IMR-90 (cell line): ENCODE results near the gene SPTLC2. TPM values are rescaled to one million over a fixed set of nuclear protein-coding genes. Genes with fewer than 3 reads are reported as not detected.
A peak's percentile ranks its signal among the peaks of the same experiment; 100 is the strongest.

Source experiments
- ATAC-seq: fragments of 200-7000 bp; cut with Tn5 transposase; 2 replicates; pipeline ENCODE4 v1.9.1; 2020; ENCODE audit warnings: low read depth, mild to moderate bottlenecking, moderate library complexity
- BruUV-seq: library from RNA; stranded (reverse); fragments of 400-500 nt; replicated peaks from 2 replicates; lab custom pipeline; 2021; lab: Mats Ljungman, UMichigan
- CTCF ChIA-PET: fragments of 300-600 bp; formaldehyde crosslinking; extraction: SDS; loops from one replicate; lab custom pipeline; 2021; ENCODE audit warnings: antibody characterized with exemption; lab: Yijun Ruan, JAX
- POLR2A ChIA-PET: fragments of 300-600 bp; sonication (Branson Sonifier 250); formaldehyde crosslinking; loops from one replicate; lab custom pipeline; 2022; ENCODE audit warnings: antibody characterized with exemption; ENCODE audit not compliant: unreplicated experiment; lab: Charles Lee
- DNase-seq: peaks from one replicate; pipeline ENCODE4 v3.0.0; 2013
- H2AFZ ChIP-seq: replicated peaks from 2 replicates; pipeline ENCODE3; 2013; ENCODE audit warnings: low read length, mild to moderate bottlenecking; ENCODE audit not compliant: poor library complexity
- H2AK5ac ChIP-seq: 2 replicates; pipeline ENCODE4 v1.6.1; 2013; ENCODE audit warnings: low read depth, low read length, inconsistent platforms
- H2AK9ac ChIP-seq: replicated peaks from 2 replicates; pipeline ENCODE3; 2013; ENCODE audit warnings: mild to moderate bottlenecking, low read depth, low read length, moderate library complexity; ENCODE audit not compliant: poor library complexity
- H2BK120ac ChIP-seq: 2 replicates; pipeline ENCODE4 v1.6.1; 2013; ENCODE audit warnings: low read depth, low read length, inconsistent platforms
- H2BK15ac ChIP-seq: 3 replicates; pipeline ENCODE4 v1.6.1; 2013; ENCODE audit warnings: low read depth, low read length, inconsistent platforms
- H2BK20ac ChIP-seq: 2 replicates; pipeline ENCODE4 v1.6.1; 2013; ENCODE audit warnings: low read depth, mild to moderate bottlenecking, inconsistent platforms, low read length, moderate library complexity
- H2BK5ac ChIP-seq: 2 replicates; pipeline ENCODE4 v1.6.1; 2013; ENCODE audit warnings: mild to moderate bottlenecking, low read depth, low read length, inconsistent platforms; ENCODE audit not compliant: poor library complexity, severe bottlenecking
- H3K14ac ChIP-seq: replicated peaks from 2 replicates; pipeline ENCODE4 v1.6.1; 2013; ENCODE audit warnings: low read depth, low read length, inconsistent platforms
- H3K18ac ChIP-seq: 2 replicates; pipeline ENCODE4 v1.6.1; 2013; ENCODE audit warnings: low read depth, low read length, control low read depth
- H3K23ac ChIP-seq: 2 replicates; pipeline ENCODE4 v1.6.1; 2013; ENCODE audit warnings: low read depth, low read length, inconsistent platforms
- H3K27ac ChIP-seq: 2 replicates; pipeline ENCODE4 v1.5.1; 2013; ENCODE audit warnings: mild to moderate bottlenecking, control low read depth, low read length; ENCODE audit not compliant: insufficient read depth
- H3K27me3 ChIP-seq: 2 replicates; pipeline ENCODE4 v1.6.1; 2013; ENCODE audit warnings: low read length; ENCODE audit not compliant: control insufficient read depth, insufficient read depth
- H3K36me3 ChIP-seq: 2 replicates; pipeline ENCODE4 v1.6.1; 2013; ENCODE audit warnings: low read length, mixed read lengths; ENCODE audit not compliant: control insufficient read depth, insufficient read depth
- H3K4ac ChIP-seq: 2 replicates; pipeline ENCODE4 v1.6.1; 2013; ENCODE audit warnings: low read depth, low read length, inconsistent platforms
- H3K4me1 ChIP-seq: 2 replicates; pipeline ENCODE4 v1.6.1; 2013; ENCODE audit warnings: low read length, mixed read lengths; ENCODE audit not compliant: control insufficient read depth, insufficient read depth
- H3K4me2 ChIP-seq: 2 replicates; pipeline ENCODE4 v1.6.1; 2013; ENCODE audit warnings: low read depth, mild to moderate bottlenecking, control low read depth, low read length, moderate library complexity
- H3K4me3 ChIP-seq: 2 replicates; pipeline ENCODE4 v1.5.1; 2013; ENCODE audit warnings: low read depth, mild to moderate bottlenecking, control low read depth, low read length, moderate library complexity; ENCODE audit not compliant: insufficient read depth
- H3K56ac ChIP-seq: 2 replicates; pipeline ENCODE4 v1.6.1; 2013; ENCODE audit warnings: low read length, inconsistent platforms; ENCODE audit not compliant: insufficient read depth; ENCODE audit errors: extremely low read depth
- H3K79me1 ChIP-seq, 2 experiments: 2 replicates each; pipeline ENCODE4 v1.6.1; 2013; ENCODE audit warnings: low read length in 2 of 2, inconsistent platforms in 1 of 2, low read depth in 1 of 2
- H3K9ac ChIP-seq: 2 replicates; pipeline ENCODE4 v1.6.1; 2013; ENCODE audit warnings: low read depth, low read length, control low read depth
- H3K9me1 ChIP-seq: 2 replicates; pipeline ENCODE4 v1.6.1; 2013; ENCODE audit warnings: low read length, inconsistent platforms; ENCODE audit not compliant: insufficient read depth
- H3K9me3 ChIP-seq: 2 replicates; pipeline ENCODE4 v1.6.1; 2013; ENCODE audit warnings: low read length; ENCODE audit not compliant: control insufficient read depth, insufficient read depth
- H4K20me1 ChIP-seq: 2 replicates; pipeline ENCODE4 v1.6.1; 2013; ENCODE audit warnings: low read length, inconsistent platforms; ENCODE audit not compliant: insufficient read depth
- H4K5ac ChIP-seq: 2 replicates; pipeline ENCODE4 v1.6.1; 2013; ENCODE audit warnings: mild to moderate bottlenecking, low read depth, low read length, control low read depth
- H4K8ac ChIP-seq, 2 experiments: 2 replicates each; pipeline ENCODE4 v1.6.1; 2013; ENCODE audit warnings: low read depth in 2 of 2, low read length in 2 of 2, control low read depth in 1 of 2, inconsistent platforms in 1 of 2
- H4K91ac ChIP-seq: 2 replicates; pipeline ENCODE4 v1.6.1; 2013; ENCODE audit warnings: low read depth, low read length, inconsistent platforms; ENCODE audit not compliant: insufficient read depth
- BHLHE40 ChIP-seq: fragments of 150-350 bp; IDR thresholded peaks from 2 replicates; pipeline ENCODE4 v1.6.1; 2016; ENCODE audit warnings: mild to moderate bottlenecking, low read depth, low read length
- CHD1 ChIP-seq: IDR thresholded peaks from 2 replicates; pipeline ENCODE4 v1.6.1; 2012; ENCODE audit warnings: low read depth, low read length, improper control_type of control experiment
- FOS ChIP-seq: fragments of 150-350 bp; IDR thresholded peaks from 2 replicates; pipeline ENCODE4 v1.6.1; 2016; ENCODE audit warnings: low read depth, low read length
- MXI1 ChIP-seq: IDR thresholded peaks from 2 replicates; pipeline ENCODE4 v1.6.1; 2012; ENCODE audit warnings: low read depth, mild to moderate bottlenecking, low read length, moderate library complexity, borderline replicate concordance
- POLR2A ChIP-seq: IDR thresholded peaks from 2 replicates; pipeline ENCODE4 v1.6.1; 2012; ENCODE audit warnings: mild to moderate bottlenecking, low read depth, low read length
- WGBS, 2 experiments: methylation state at CpG; one replicate each; pipeline versions ENCODE4 v1.1.5 to v1.1.7; 2013; ENCODE audit warnings: missing lambda C conversion rate in 2 of 2; ENCODE audit not compliant: insufficient read length in 1 of 2; ENCODE audit errors: extremely low coverage in 2 of 2; 5-methylcytosine and 5-hydroxymethylcytosine counted together
- dilution Hi-C: fragments of 300-500 bp; cut with HindIII; formaldehyde crosslinking; loops from one replicate; pipeline ENCODE4 v1.14.3; 2018; ENCODE audit warnings: low sequenced_read_pairs; ENCODE audit not compliant: unreplicated experiment
- in situ Hi-C: fragments of 300-500 bp; cut with MboI; formaldehyde crosslinking; loops from 3 replicates; pipeline ENCODE4 v1.14.3; 2019; ENCODE audit warnings: low sequenced_read_pairs, inconsistent platforms, mixed read lengths
- intact Hi-C: fragments of 100-400 bp; cut with micrococcal nuclease; formaldehyde crosslinking; loops from 2 replicates; pipeline ENCODE4 v1.10.0; 2022
- polyA plus RNA-seq, 3 experiments: library from polyadenylated mRNA; depleted of rRNA; stranded (reverse); fragments of >200 nt; gene quantifications; 2 replicates each; pipeline ENCODE4 v1.2.3, GENCODE V29; 2012; ENCODE audit warnings: low replicate concordance in 1 of 3
- total RNA-seq: library from RNA; depleted of rRNA; stranded (reverse); fragments of >200 nt; gene quantifications from 2 replicates; pipeline ENCODE4 v1.2.3, GENCODE V29; 2012

The SPTLC2 gene
- total and polyA plus RNA-seq, 2 of the 4 experiments (the other 2 are of a cell fraction), result 22.6 to 68.3 TPM

DNA sequence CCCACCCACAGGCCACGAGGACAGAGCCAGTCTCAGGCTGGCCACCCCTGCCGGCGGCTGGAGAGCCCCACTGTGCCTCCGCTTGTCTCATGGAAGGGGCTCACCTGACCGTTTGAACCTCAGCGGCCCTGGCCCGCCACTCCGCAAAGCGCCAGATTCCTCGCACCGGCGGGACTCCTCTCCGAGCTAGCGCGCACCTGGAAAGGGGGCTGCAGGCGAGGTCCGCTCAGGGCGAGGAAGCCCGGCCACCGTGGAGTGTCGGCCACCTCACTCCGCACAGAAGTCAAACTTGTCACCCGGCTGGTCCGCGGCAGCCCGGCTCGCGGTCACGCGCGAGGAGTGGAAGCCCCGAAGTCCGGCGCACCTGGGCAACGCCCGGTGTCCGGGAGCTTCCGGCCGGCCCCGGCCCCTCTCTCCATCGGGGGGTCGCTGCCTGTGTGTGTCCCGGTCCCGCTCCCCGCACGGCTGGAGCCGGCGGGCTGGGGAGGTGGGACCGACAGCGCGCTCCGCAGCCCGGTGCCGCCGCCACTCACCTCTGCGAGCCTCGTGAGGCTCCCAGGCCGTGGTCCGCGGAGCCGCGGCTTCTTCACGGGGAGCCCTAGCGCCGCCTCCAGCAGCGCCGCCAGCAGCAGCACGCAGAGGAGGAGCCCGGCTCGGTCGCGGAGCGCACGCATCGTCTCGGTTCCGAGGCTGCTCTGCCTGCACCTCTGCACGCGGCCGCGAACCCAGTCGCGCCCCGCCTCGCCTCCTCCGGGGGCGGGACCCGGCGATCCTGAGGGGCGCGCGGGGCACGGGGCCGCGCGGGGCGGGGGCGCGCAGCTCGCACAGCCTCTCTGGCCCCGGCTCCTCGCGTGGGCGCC, 118.1 kb downstream of the SPTLC2 start, which contains the start of gene ISM2:
ISM2 (minus strand) TSS at position 697 of the 860 bp plus-strand sequence; CDS start at position 674, 23 bp downstream.
- Histone ChIP-seq H2BK15ac (no peak within 1 kb of the TSS), H3K9me1 (no peaks in the 10 kb centered on the region), H3K4me1 (no peaks in the 10 kb centered on the region), H3K27me3 (peaks cover 27% of the 10 kb centered on the region), H2BK5ac (no peak within 1 kb of the TSS), H2BK20ac (no peak within 1 kb of the TSS), H2AK5ac (no peak within 1 kb of the TSS), H2AFZ (peak within 1 kb of the TSS; percentile 79), H3K14ac (no peak within 1 kb of the TSS), H3K4me2 (peak within 1 kb of the TSS; percentile 74), H2AK9ac (peak within 1 kb of the TSS; percentile 61), H2BK120ac (no peak within 1 kb of the TSS), H3K4me3 (peak within 1 kb of the TSS; percentile 41), H3K23ac (0 out of 2 replicates have a peak within 1 kb of the TSS, but pooled peaks have one; percentile 76), H4K20me1 (no peaks in the 10 kb centered on the region), H3K27ac (no peak within 1 kb of the TSS), H3K79me1 (no peaks in the 10 kb centered on the region), H4K91ac (no peak within 1 kb of the TSS), H3K56ac (no peak within 1 kb of the TSS), H4K5ac (no peak within 1 kb of the TSS), H4K8ac (no peak within 1 kb of the TSS), H3K36me3 (no peaks in the 10 kb centered on the region), H3K9ac (no peak within 1 kb of the TSS), H3K9me3 (no peaks in the 10 kb centered on the region), H3K18ac (no peak within 1 kb of the TSS), H3K4ac (no peak within 1 kb of the TSS)
- BruUV-seq, result no TSS peak
- ChIA-PET POLR2A (no interaction called here), CTCF (interaction anchor here (1.1 kb wide), 1 partner anchor 8 kb away, joined by 3 read pairs; no protein-coding TSS in a partner anchor)
- TF ChIP-seq MXI1, result no peak
- TF ChIP-seq CHD1, result no peak
- no peak for TF ChIP-seq POLR2A
- no peak for TF ChIP-seq BHLHE40
- TF ChIP-seq FOS, result no peak
- in situ Hi-C loops (no loop called here), intact Hi-C loops (no loop called here), dilution Hi-C loops (no loop called here)
- DNase-seq, result peak; percentile 28
- peak; percentile 93 for ATAC-seq
- WGBS, 2 experiments, result 2% methylated on average over 54 of the region's 104 CpGs; no CpG with 5 or more reads in 1 of the 2 experiments
